Measurements from ENCODE around the gene SPINK14.
A peak's percentile ranks its signal among the peaks of the same experiment; 100 is the strongest.

Gene SPINK14

GRCh38 chr5:148179234-148179824 is 11.0 kb downstream of the SPINK14 start:
- peak; percentile 5 for DNase-seq (ENCODE audit: low read depth, low spot score)
- H3K4me3 ChIP-seq (ENCODE audit: low read depth, low read length) = no peak overlapping the region
- peak; percentile 53 for TF ChIP-seq CTCF (IDR thresholded peaks at IDR 0.05; ENCODE audit: insufficient read depth, low read length, missing control alignments)
- ChIA-PET CTCF (interaction anchor here (0.8 to 6.9 kb wide), 12 partner anchors 14 to 936 kb away, joined by 3 to 101 read pairs (median 4); no protein-coding TSS in a partner anchor), POLR2A (no interaction called here)

- no peak overlapping the region for H3K4me3 ChIP-seq (ENCODE audit: low read depth, low read length)
- TF ChIP-seq CTCF (IDR thresholded peaks at IDR 0.05; ENCODE audit: insufficient read depth, low read length, missing control alignments) = no peak
- DNase-seq (ENCODE audit: low read depth, low spot score) = no peak
- ChIA-PET POLR2A (no interaction called here), CTCF (interaction anchor here (1.4 to 2.5 kb wide), 2 partner anchors 11 to 546 kb away, joined by 4 to 16 read pairs; no protein-coding TSS in a partner anchor)
These were observed 18.1 kb downstream of the SPINK14 start for GRCh38 chr5:148186248-148187003.

- POLR2A ChIA-PET = no interaction called here
- CTCF ChIA-PET = interaction anchor here (0.9 kb wide), 1 partner anchor 185 kb away, joined by 3 read pairs; no protein-coding TSS in a partner anchor
- H3K4me3 ChIP-seq (ENCODE audit: low read depth, low read length) = no peak overlapping the region
- DNase-seq (ENCODE audit: low read depth, low spot score) = no peak
- TF ChIP-seq CTCF (IDR thresholded peaks at IDR 0.05; ENCODE audit: insufficient read depth, low read length, missing control alignments) = no peak
These were observed 22.7 kb downstream of the SPINK14 start for GRCh38 chr5:148191010-148191409.

- H3K4me3 ChIP-seq (ENCODE audit: low read depth, low read length) = no peak overlapping the region
- ChIA-PET POLR2A (no interaction called here), CTCF (interaction anchor here (1.3 kb wide), 1 partner anchor 14 kb away, joined by 4 read pairs; no protein-coding TSS in a partner anchor)
- DNase-seq (ENCODE audit: low read depth, low spot score) = no peak
- no peak for TF ChIP-seq CTCF (IDR thresholded peaks at IDR 0.05; ENCODE audit: insufficient read depth, low read length, missing control alignments)
These were observed 24.9 kb downstream of the SPINK14 start for GRCh38 chr5:148193202-148193601.

- CTCF ChIA-PET = no interaction called here
- no peak for DNase-seq (ENCODE audit: low read depth, low spot score)
- POLR2A ChIA-PET = no interaction called here
- no peak overlapping the region for H3K4me3 ChIP-seq (ENCODE audit: low read depth, low read length)
- no peak for TF ChIP-seq CTCF (IDR thresholded peaks at IDR 0.05; ENCODE audit: insufficient read depth, low read length, missing control alignments)
These were observed 32.8 kb downstream of the SPINK14 start for GRCh38 chr5:148201151-148201550.

GRCh38 chr5:148202531-148203203 is 34.3 kb downstream of the SPINK14 start, which contains the start of gene SPINK6:
SPINK6 (plus strand) TSS chr5:148203042; CDS start chr5:148203097, 55 bp downstream.
- no peak for TF ChIP-seq CTCF (IDR thresholded peaks at IDR 0.05; ENCODE audit: insufficient read depth, low read length, missing control alignments)
- H3K4me3 ChIP-seq (ENCODE audit: low read depth, low read length) = no peak within 1 kb of the TSS
- POLR2A ChIA-PET = no interaction called here
- no peak for DNase-seq (ENCODE audit: low read depth, low spot score)
- CTCF ChIA-PET = no interaction called here

All from AG04449 (cell line).